Tibial nerve (tissue), 3 donors: Measurements from ENCODE around the gene PPY.

Source experiments
- EP300 ChIP-seq, 2 donors: sonication (generic); formaldehyde crosslinking; IDR thresholded peaks; one replicate each; pipeline ENCODE4 v1.6.1; 2017; ENCODE audit warnings: antibody characterized with exemption in 2 of 2, mild to moderate bottlenecking in 1 of 2
- POLR2A ChIP-seq, 2 donors: fragments of 450-650 bp; IDR thresholded peaks; one replicate each; pipeline ENCODE4 v1.6.1; 2017; ENCODE audit warnings: antibody characterized with exemption in 2 of 2, mild to moderate bottlenecking in 2 of 2, moderate library complexity in 2 of 2

- no peak for TF ChIP-seq EP300 (IDR thresholded peaks at IDR 0.05)
- TF ChIP-seq POLR2A (IDR thresholded peaks at IDR 0.05) = no peak
Measured at GRCh38 chr17:43932923-43933322, 9.4 kb downstream of the PPY start.
